Vagina (tissue), 2 donors: ENCODE measurements around the gene GRIK4. TPM values are rescaled to one million over a fixed set of nuclear protein-coding genes. Genes with fewer than 3 reads are reported as not detected.

ENCODE experiments used
- DNase-seq, 2 donors: peaks; one replicate each; pipeline ENCODE4 v3.0.0-alpha.2; 2017; ENCODE audit errors: extremely low spot score in 2 of 2
- H3K27ac ChIP-seq: fragments of 200-600 bp; sonication (generic); one replicate; pipeline ENCODE4 v1.5.1; 2019
- H3K27me3 ChIP-seq: fragments of 200-600 bp; sonication (generic); one replicate; pipeline ENCODE4 v1.5.1; 2019
- H3K36me3 ChIP-seq, 2 donors: fragments of 200-600 bp; sonication (generic); one replicate each; pipeline ENCODE4 v1.5.1; 2017 to 2019
- H3K4me1 ChIP-seq: fragments of 200-600 bp; sonication (generic); one replicate; pipeline ENCODE4 v1.5.1; 2019
- H3K4me3 ChIP-seq, 2 donors: fragments of 200-600 bp; sonication (generic); 1 replicate in 1 of 2; 2 replicates in 1 of 2; pipeline ENCODE4 v1.5.1; 2016 to 2019
- H3K9me3 ChIP-seq: fragments of 200-600 bp; sonication (generic); one replicate; pipeline ENCODE4 v1.5.1; 2019
- POLR2A ChIP-seq, 2 donors: fragments of 450-650 bp; IDR thresholded peaks; one replicate each; pipeline ENCODE4 v1.6.1; 2017; ENCODE audit warnings: antibody characterized with exemption in 2 of 2, mild to moderate bottlenecking in 2 of 2, moderate library complexity in 2 of 2
- POLR2AphosphoS5 ChIP-seq, 2 donors: sonication (generic); formaldehyde crosslinking; IDR thresholded peaks; one replicate each; pipeline ENCODE4 v1.9.0; 2017; ENCODE audit warnings: antibody characterized with exemption in 2 of 2, mild to moderate bottlenecking in 2 of 2, low read depth in 1 of 2; ENCODE audit not compliant: insufficient read depth in 1 of 2
- intact Hi-C: fragments of 100-400 bp; cut with DNase I; formaldehyde crosslinking; loops from one replicate; pipeline ENCODE4 v1.15.1; 2023
- total RNA-seq: library from RNA; depleted of rRNA; stranded (reverse); fragments of >200 nt; gene quantifications from one replicate; pipeline ENCODE4 v1.2.3, GENCODE V29; 2016
- TF ChIP-seq, protein P1 (sequence below), 3 experiments: fragments of 450-650 bp in 2 of 3; fragments of 200-600 bp in 1 of 3; sonication (generic) in 1 of 3; IDR thresholded peaks; one replicate each; pipeline ENCODE4 v1.5.1; 2017 to 2019; ENCODE audit warnings: antibody characterized with exemption in 3 of 3, mild to moderate bottlenecking in 2 of 3, moderate library complexity in 2 of 3

GRIK4 gene
- total RNA-seq, 1 donor from 2014 or later = 0.25 TPM

DNA sequence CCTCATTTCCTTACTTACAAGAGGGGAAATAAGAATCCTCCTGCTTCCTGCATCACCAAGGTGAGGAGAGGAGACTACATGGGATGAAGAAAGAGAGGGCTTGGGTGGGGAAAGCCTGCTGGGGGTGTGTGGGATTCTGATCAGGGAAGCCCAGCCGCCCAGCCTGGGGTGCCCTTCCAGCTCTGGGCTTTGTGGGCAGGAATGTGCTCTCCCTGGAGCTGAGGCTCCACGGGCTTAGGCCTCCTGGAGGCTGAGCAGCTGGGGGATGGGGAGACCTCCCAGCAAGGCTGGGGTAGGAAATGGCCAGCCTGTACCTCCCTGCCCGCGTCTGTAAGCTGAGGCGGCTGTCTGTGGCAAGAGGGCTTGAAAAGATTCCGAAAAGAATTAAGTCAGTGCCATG lies 206.1 kb downstream of the GRIK4 start:
- H3K27ac ChIP-seq = no peak overlapping the region
- peak in 1 of 2 donors; percentile 44 for DNase-seq

DNA sequence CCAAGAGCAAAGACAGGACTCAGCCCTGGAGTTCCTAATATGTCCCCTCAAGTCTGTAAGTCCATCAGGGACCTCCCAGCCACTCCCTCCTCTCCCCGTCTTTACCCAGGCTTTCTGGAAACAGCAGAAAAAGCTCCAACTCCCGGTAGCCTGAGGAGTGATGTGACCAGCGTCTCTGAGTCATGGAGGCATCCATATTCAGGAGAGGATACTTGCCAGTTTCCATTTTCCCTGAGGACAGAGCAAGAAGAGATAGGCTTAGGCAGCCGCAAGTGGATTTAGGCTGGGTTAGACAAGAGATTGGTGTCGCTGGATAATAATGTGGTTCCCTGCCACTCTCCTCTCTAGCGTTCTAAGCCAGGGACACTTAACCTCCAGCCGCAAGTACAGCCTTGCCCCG lies 206.6 kb downstream of the GRIK4 start:
- DNase-seq = peak in 1 of 2 donors; percentile 74
- no peak overlapping the region for H3K4me3 ChIP-seq
- intact Hi-C loops = no loop called here
- H3K9me3 ChIP-seq = no peaks in the 10 kb centered on the region
- H3K4me1 ChIP-seq = peaks cover 7% of the 10 kb centered on the region
- TF ChIP-seq, protein P1, sequence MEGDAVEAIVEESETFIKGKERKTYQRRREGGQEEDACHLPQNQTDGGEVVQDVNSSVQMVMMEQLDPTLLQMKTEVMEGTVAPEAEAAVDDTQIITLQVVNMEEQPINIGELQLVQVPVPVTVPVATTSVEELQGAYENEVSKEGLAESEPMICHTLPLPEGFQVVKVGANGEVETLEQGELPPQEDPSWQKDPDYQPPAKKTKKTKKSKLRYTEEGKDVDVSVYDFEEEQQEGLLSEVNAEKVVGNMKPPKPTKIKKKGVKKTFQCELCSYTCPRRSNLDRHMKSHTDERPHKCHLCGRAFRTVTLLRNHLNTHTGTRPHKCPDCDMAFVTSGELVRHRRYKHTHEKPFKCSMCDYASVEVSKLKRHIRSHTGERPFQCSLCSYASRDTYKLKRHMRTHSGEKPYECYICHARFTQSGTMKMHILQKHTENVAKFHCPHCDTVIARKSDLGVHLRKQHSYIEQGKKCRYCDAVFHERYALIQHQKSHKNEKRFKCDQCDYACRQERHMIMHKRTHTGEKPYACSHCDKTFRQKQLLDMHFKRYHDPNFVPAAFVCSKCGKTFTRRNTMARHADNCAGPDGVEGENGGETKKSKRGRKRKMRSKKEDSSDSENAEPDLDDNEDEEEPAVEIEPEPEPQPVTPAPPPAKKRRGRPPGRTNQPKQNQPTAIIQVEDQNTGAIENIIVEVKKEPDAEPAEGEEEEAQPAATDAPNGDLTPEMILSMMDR (IDR thresholded peaks at IDR 0.05) = no peak
- no peak for TF ChIP-seq POLR2A (IDR thresholded peaks at IDR 0.05)
- no peak for TF ChIP-seq POLR2AphosphoS5 (IDR thresholded peaks at IDR 0.05; ENCODE audit: insufficient read depth in 1 of 2, low read depth in 1 of 2)
- no peaks in the 10 kb centered on the region for H3K27me3 ChIP-seq
- no peak overlapping the region for H3K27ac ChIP-seq
- no peaks in the 10 kb centered on the region for H3K36me3 ChIP-seq

More for the DNA sequence above, 206.1 kb downstream of the GRIK4 start:
- Histone ChIP-seq H3K4me3 (no peak overlapping the region), H3K27me3 (no peaks in the 10 kb centered on the region), H3K36me3 (no peaks in the 10 kb centered on the region), H3K4me1 (peaks cover 10% of the 10 kb centered on the region), H3K9me3 (no peaks in the 10 kb centered on the region)
- intact Hi-C loops = no loop called here
- no peak for TF ChIP-seq POLR2A (IDR thresholded peaks at IDR 0.05)
- TF ChIP-seq, protein P1 (IDR thresholded peaks at IDR 0.05) = no peak
- no peak for TF ChIP-seq POLR2AphosphoS5 (IDR thresholded peaks at IDR 0.05; ENCODE audit: insufficient read depth in 1 of 2, low read depth in 1 of 2)

DNA sequence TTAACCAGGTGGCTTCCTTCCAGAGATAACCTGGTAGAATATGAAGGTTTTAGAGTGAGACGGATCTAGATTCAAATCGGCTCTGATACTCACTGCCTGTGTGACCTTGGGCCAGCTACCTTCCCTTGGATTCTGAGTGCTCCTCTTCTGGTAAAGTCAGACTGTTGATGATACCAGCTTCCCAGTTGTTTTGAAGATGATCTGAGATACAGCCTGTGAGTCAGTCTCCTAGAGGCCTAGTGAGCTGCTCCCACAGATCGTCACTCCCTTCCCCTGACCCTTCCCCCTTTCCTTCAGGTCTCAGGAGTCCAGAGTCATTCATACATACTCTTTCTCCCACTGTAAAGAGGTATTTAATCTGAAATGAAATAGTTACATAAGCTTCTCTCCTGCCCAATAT lies 207.8 kb downstream of the GRIK4 start:
- TF ChIP-seq POLR2A (IDR thresholded peaks at IDR 0.05) (no peak), POLR2AphosphoS5 (IDR thresholded peaks at IDR 0.05; ENCODE audit: insufficient read depth in 1 of 2, low read depth in 1 of 2) (no peak)
- TF ChIP-seq, protein P1 (IDR thresholded peaks at IDR 0.05) = no peak
- H3K36me3 ChIP-seq = no peaks in the 10 kb centered on the region
- H3K9me3 ChIP-seq = no peaks in the 10 kb centered on the region
- no peak overlapping the region for H3K27ac ChIP-seq
- intact Hi-C loops = no loop called here
- H3K27me3 ChIP-seq = no peaks in the 10 kb centered on the region
- peak in 1 of 2 donors; percentile 47 for DNase-seq
- no peaks in the 10 kb centered on the region for H3K4me1 ChIP-seq
- no peak overlapping the region for H3K4me3 ChIP-seq

DNA sequence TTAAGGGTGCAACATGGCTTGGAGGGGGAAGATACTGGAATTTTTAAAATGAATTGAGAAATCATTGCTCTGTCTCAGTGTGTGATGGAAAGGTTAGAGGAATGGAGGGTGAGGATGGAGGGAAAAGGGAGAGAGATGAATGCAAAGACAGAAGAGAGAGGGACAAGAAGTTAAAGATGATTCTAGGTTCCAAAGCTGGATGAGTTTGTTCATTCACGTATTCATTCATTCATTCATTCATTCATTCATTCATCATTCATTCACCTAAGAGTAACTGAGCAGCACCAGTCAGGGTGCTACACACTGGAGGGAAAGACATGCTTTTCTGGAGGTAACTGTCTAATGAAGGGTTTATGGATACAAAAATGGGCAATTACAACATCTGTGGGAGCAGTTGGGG lies 209.2 kb downstream of the GRIK4 start:
- Histone ChIP-seq H3K36me3 (no peaks in the 10 kb centered on the region), H3K27me3 (no peaks in the 10 kb centered on the region), H3K27ac (no peak overlapping the region), H3K9me3 (no peaks in the 10 kb centered on the region), H3K4me3 (no peak overlapping the region), H3K4me1 (no peaks in the 10 kb centered on the region)
- no peak for DNase-seq
- TF ChIP-seq POLR2AphosphoS5 (IDR thresholded peaks at IDR 0.05; ENCODE audit: insufficient read depth in 1 of 2, low read depth in 1 of 2) (no peak), POLR2A (IDR thresholded peaks at IDR 0.05) (no peak)
- TF ChIP-seq, protein P1 (IDR thresholded peaks at IDR 0.05) = no peak
- intact Hi-C loops = no loop called here

DNA sequence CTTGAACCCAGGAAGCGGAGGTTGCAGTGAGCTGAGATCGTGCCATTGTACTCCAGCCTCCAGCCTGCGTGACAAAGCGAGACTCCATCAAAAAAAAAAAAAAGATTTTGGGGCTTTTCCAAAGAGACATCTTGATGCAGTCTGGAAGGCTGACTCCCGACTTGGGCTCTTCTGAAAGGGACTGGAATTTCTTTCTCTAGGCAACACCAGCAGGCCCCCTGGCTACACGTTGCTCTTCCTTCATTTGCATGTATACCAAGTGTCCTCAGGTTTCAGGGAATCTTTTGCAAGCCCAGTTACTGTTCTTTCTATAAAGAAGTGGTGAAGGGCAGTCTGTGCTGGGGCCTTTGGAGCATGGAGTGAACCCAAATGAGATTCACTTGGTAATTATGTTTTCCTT lies 211.0 kb downstream of the GRIK4 start:
- Histone ChIP-seq H3K4me1 (no peaks in the 10 kb centered on the region), H3K4me3 (no peak overlapping the region), H3K27ac (no peak overlapping the region), H3K27me3 (no peaks in the 10 kb centered on the region), H3K9me3 (no peaks in the 10 kb centered on the region), H3K36me3 (no peaks in the 10 kb centered on the region)
- intact Hi-C loops = no loop called here
- no peak for DNase-seq
- TF ChIP-seq POLR2AphosphoS5 (IDR thresholded peaks at IDR 0.05; ENCODE audit: insufficient read depth in 1 of 2, low read depth in 1 of 2) (no peak), POLR2A (IDR thresholded peaks at IDR 0.05) (no peak)
- TF ChIP-seq, protein P1 (IDR thresholded peaks at IDR 0.05) = no peak
